ENCODE data around the gene NOSTRIN. TPM values are rescaled to one million over a fixed set of nuclear protein-coding genes. Genes with fewer than 3 reads are reported as not detected.

Gene NOSTRIN
- total RNA-seq, 1 donor from 2014 or later = 3.1 TPM

- no peak for TF ChIP-seq CTCF (conservative IDR thresholded peaks at IDR 0.05; ENCODE audit: low read depth, low read length)
- no peak overlapping the region for H3K4me3 ChIP-seq (ENCODE audit: low read depth, low read length)
- DNase-seq (ENCODE audit: low read depth) = no peak
These were observed 5.2 kb upstream of the NOSTRIN start for GRCh38 chr2:168797286-168797655.

GRCh38 chr2:168798076-168798887 is 4.2 kb upstream of the NOSTRIN start:
- no peak for TF ChIP-seq CTCF (conservative IDR thresholded peaks at IDR 0.05; ENCODE audit: low read depth, low read length)
- DNase-seq (ENCODE audit: low read depth) = no peak
- H3K4me3 ChIP-seq (ENCODE audit: low read depth, low read length) = no peak overlapping the region

GRCh38 chr2:168798888-168799410 is 3.5 kb upstream of the NOSTRIN start:
- TF ChIP-seq CTCF (conservative IDR thresholded peaks at IDR 0.05; ENCODE audit: low read depth, low read length) = no peak
- no peak for DNase-seq (ENCODE audit: low read depth)

GRCh38 chr2:168801471-168801870 is 966 bp upstream of the NOSTRIN start:
- no peak for DNase-seq (ENCODE audit: low read depth)
- H3K4me3 ChIP-seq (ENCODE audit: low read depth, low read length) = no peak overlapping the region
- TF ChIP-seq CTCF (conservative IDR thresholded peaks at IDR 0.05; ENCODE audit: low read depth, low read length) = no peak

More at GRCh38 chr2:168798888-168799410, 3.5 kb upstream of the NOSTRIN start:
- H3K4me3 ChIP-seq (ENCODE audit: low read depth, low read length) = no peak overlapping the region

GRCh38 chr2:168802859-168803725 is 655 bp downstream of the NOSTRIN start:
- peak overlapping the region; percentile 54 for H3K4me3 ChIP-seq (ENCODE audit: low read depth, low read length)
- DNase-seq (ENCODE audit: low read depth) = no peak
- TF ChIP-seq CTCF (conservative IDR thresholded peaks at IDR 0.05; ENCODE audit: low read depth, low read length) = no peak

- H3K4me3 ChIP-seq (ENCODE audit: low read depth, low read length) = peak overlapping the region; percentile 54
- no peak for TF ChIP-seq CTCF (conservative IDR thresholded peaks at IDR 0.05; ENCODE audit: low read depth, low read length)
These were observed 1.8 kb downstream of the NOSTRIN start for GRCh38 chr2:168804214-168804613.

More at GRCh38 chr2:168804214-168804613, 1.8 kb downstream of the NOSTRIN start:
- DNase-seq (ENCODE audit: low read depth) = no peak

Data from epithelial cell of proximal tubule (primary cell).